NB4 (cell line): Measurements from ENCODE around the gene MED29.

ENCODE experiments used
- CTCF ChIP-seq: IDR thresholded peaks from one replicate; pipeline ENCODE4 v1.5.1; 2012; ENCODE audit warnings: low read depth, low read length
- POLR2A ChIP-seq: IDR thresholded peaks from 2 replicates; pipeline ENCODE4 v1.6.1; 2011; ENCODE audit warnings: mild to moderate bottlenecking; ENCODE audit not compliant: insufficient read length; ENCODE audit errors: extremely low read depth
- TF ChIP-seq, protein P1 (sequence below): IDR thresholded peaks from 2 replicates; pipeline ENCODE4 v1.6.1; 2011; ENCODE audit warnings: low read depth, low read length

GRCh38 chr19:39381910-39382611 is 9.1 kb upstream of the MED29 start:
- TF ChIP-seq POLR2A (no peak), CTCF (no peak)
- TF ChIP-seq, protein P1, sequence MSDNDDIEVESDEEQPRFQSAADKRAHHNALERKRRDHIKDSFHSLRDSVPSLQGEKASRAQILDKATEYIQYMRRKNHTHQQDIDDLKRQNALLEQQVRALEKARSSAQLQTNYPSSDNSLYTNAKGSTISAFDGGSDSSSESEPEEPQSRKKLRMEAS: no peak
